GM21717 (cell line): ENCODE data around the gene CLIP4.
A peak's percentile ranks its signal among the peaks of the same experiment; 100 is the strongest.
"Not testable (repeated sequence)": the region's sequence is repeated elsewhere in the genome, so short reads cannot be mapped to it uniquely, and the experiment has no call there.

ENCODE experiments used
- ATAC-seq: cut with Tn5 transposase; IDR thresholded peaks from one replicate; pipeline ENCODE4 v1.9.1; 2021; ENCODE audit warnings: mild to moderate bottlenecking, moderate library complexity; ENCODE audit not compliant: unreplicated experiment

The CLIP4 gene

DNA sequence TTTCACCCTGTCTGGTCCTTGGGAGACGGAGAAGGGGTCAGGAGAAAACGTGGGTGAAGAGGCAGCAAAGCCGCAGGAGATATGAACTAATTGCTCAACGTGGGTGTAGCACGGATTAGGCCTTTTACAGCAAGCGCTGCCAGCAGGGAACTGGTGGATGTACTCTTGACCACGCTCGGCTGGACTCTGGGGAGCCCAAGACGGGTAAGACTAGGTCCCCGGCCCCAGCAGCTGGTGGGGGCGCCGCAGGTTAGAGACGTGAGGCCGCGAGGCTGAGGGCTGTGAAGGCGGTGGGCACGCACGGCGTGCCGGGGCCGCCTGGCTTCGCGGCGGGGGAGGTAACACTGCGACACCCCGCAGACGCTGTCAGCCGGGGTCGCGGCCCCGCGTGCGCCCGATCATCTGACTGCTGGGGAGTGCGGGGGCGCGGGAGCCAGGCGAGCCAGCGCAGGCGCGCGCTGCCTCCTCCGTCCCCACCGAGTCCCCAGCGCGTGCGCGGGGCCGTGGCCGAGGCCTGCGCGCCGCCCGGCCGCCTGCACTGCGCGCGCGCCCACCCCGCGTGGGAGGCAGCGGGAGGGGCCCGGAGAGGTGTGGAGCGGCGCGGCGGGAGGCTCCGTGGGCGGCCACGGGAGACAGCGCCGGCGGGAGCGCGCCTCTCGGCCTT is at the start of gene CLIP4:
Gene CLIP4, plus strand, starts transcription at position 470 of the 664 bp plus-strand sequence. CDS start 5,974 bp downstream, outside the sequence.
- peak; percentile 38 for ATAC-seq

DNA sequence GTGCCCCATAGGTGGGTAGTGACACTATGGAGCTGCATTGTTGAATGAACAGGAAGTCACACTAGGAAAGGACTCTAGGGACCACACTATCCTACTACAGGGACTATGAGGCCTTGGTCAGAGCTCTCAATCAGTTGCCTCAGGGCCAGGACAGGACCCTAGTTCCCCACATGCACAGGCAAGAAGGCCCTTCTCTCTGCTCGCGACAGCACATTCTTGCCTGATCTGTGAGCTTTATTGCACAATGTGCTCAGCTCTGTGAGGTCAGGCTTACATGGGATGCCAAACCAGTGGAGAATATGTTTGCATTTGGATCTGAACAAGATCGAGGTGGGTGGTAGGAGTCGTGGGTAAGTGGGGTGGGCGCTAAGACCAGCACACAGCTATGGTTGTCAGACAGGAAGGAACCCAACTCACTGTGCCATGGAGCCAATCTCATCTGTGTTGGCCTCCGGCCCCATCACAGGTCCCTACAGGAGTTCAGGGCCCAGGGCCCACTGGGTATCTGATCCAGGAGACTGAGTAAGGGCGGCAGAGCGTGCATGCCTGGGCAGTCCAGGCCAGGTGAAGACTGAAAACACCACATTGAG is 48.8 kb upstream of the CLIP4 start:
- no peak for ATAC-seq

DNA sequence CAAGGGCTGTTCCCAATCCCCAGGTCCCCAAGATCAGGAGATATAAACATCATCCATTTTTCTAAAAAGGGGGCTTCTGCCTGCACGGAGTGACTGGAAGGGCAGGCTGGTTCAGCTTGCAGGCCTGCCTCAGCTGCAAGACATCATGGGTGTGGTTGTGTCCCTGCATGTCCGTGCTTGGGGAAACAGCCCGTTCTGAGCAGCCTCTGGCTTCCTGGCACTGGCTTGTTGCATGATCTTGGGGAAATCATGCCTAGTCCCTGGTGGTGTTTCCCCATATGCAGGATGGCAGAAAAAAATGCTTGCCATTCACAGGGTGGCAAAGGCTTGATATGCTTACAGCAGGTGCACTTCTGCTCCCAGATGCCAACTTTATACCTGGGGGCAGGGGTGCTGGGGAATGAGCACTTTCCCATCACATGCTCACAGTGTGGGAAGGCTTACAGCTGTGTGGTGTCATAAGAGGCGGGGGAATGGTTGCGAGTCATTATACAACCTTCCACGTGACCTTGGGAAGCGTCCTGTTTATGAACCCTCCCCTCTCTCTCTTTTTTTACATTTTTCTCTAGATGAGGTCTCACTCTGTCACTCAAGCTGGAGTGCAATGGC is 48.1 kb upstream of the CLIP4 start:
- no peak for ATAC-seq

DNA sequence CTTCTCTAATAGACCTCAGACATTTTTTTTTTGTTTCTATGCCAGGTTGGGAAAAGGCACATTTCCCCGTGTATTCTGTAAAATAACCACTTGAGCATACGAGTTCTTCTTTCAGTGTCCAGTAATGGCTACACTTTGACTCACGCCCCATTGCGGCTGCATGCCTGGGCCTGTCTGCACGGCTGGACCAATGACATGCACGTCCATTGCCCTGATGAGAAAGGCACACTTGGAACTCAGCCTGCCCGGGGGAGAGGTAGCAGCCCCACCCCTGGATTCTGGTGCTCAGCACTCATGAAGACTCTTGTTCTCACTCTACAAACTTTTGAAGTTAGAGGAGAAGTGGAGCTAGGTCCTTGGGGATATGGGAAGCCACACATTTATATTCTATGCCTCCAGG is 46.7 kb upstream of the CLIP4 start:
- ATAC-seq = no peak

DNA sequence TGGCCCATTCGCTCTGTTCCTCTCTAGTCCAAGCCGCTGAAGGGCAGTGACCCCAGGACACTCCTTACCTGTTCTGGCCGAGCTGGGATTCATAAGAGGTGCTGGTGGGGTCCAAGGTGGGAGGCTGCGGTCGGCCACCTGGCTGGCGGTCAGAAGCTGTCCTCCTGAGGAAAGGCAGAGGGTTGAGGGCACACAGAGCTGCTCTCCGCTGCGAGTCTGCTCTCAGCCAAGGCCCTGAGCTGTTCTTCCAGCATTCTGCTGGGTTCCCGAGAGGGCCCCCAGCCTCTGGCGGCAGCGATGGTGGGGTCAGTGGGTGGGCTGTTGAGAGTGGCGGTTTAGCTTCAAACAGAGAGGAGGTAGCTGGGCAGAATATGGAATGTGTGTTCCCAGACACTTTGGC is 44.7 kb upstream of the CLIP4 start:
- ATAC-seq = no peak

DNA sequence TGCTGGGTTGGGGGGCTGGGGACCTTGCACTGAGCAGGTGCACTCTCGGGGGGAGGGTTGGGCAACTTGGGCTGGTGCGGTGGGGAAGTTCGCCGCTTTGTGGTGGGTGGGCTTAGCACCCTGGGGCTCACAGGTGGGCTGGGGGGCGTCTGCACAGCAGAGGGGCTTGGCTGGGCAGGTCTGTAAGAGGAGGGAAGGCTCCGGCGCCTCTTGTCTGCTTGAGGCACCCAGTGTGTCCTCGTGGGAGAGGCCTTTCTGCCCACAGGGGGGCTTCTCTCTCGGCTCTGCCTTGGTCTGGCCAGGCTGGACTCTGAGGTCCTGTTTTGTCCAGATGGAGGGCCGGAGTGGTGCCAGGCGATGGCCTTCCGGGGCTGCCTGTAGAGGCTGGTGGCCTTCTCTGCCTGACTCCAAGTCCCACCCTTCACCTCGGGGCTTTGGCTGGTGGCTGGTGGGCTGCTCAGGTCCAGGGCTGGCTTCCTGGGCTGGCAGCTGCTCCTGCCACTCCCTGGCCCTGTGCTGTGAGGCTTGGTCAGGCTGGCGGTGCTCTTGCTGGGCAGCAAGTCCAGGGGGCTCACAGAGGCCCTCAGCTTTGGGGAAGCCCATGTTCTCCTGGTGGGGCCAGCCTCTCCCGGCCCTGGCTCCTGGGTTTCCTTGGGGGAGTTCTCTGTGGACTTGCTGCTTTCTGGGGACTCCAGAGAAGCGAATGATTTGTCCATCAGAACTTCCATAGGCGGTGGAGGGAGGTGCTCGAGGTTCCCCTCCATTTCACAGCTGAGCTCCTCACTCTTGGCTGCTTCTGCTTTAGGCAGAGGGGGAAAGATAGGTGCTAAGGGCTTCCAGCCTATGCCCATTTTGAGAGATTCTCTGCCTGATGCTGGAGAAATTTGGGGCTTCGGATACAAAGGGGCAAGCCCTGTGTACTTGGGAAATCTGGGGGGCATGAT is 43.9 kb upstream of the CLIP4 start:
- ATAC-seq = no peak

DNA sequence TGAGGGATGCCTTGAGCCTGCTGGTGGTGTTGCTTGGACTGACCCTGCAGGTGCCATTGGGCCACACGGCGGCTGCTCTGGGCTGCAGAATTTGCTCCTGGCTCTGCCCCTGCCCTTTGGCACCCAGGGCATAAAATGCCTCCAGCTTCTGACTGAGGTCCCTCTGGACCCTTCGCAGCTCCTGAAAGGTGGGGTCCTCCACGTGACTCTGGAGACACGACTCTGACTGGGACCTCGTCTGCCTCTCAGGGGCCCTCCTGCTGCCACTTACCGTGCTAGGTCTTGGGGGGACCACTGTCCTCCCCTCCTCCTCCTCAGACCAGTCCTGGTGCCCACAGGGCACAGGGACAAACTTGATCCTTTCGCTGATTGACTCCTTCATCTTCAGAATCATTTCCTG is 43.0 kb upstream of the CLIP4 start:
- ATAC-seq = no peak

GRCh38 chr2:29072971-29073725 is 42.1 kb upstream of the CLIP4 start:
- no peak for ATAC-seq

DNA sequence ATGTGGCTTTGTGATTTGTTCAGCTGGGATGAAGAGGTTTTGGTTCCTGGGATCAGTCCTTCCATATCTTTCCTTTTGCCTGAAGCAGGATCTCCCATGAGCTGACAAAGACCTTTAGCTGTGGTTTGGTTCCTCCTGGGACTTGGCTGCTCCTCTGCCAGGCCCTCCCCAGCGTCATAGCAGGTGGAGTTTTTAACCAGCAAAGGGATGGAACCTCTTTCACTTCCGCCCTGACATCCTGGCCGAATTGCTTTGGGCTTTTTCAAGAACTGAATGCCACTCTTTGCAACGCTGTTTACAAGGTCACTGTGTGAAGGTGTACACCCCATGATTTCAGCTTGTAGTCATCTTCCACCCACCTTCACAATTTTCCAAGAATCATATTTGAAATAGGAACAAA is 41.3 kb upstream of the CLIP4 start:
- ATAC-seq = no peak

- no peak for ATAC-seq
Observed at GRCh38 chr2:29074411-29074810, 40.8 kb upstream of the CLIP4 start, which contains the start of gene PCARE. Gene PCARE, minus strand, starts transcription at chr2:29074523. Its CDS starts 262 bp downstream, at chr2:29074261.

GRCh38 chr2:29075894-29076705 is 39.1 kb upstream of the CLIP4 start:
- ATAC-seq = no peak

DNA sequence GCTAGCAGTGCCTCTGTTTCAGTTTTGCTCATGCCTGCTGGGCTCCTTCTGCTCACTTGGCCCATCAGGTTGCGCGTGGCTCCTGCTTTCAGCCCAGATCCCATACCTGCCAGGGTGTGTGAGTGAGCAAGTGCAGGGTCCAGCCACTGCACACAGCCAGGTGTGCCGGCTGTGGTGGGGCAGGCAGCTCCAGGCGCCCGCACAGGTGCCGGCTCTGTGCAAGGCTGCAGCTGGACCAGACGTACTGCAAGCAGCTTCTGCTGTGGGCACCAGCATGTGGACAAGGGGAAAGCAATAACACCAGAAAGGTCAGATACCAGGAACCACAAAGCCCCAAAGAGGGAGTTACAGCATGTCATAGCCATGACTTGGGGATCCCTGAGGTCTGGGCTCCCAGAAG is 35.3 kb upstream of the CLIP4 start:
- ATAC-seq = no peak

GRCh38 chr2:29080886-29081743 is 34.1 kb upstream of the CLIP4 start:
- ATAC-seq = no peak

DNA sequence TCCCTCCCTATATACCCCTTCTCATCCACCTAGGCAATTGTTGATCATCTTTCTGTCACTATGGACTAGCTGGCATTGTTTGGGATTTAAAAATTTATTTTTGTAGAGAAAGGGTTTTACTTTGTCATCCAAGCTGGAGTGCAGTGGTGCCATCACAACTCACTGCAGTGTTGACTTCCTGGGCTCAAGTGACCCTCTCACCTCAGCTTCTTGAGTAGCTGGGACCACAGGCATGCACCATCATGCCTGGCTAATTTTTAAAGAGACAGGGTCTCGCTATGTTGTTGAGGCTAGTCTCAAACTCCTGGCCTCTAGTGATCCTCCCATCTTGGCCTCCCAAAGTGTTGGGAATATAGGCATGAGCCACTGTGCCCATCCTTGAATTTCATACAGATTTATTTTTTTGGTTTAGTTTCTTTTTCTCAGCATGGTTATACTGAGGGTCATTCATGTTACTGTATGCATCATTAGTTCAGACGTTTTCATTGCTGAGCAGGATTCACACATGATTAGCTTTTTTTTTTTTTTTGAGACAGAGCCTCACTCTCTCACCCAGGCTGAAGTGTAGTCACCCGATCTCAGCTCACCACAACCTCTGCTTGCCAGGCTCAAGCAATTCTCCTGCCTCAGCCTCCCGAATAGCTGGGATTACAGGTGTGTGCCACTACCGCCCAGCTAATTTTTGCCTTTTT is 32.3 kb upstream of the CLIP4 start:
- no peak for ATAC-seq

- ATAC-seq = no peak
Observed at GRCh38 chr2:29084554-29084953, 30.7 kb upstream of the CLIP4 start.

GRCh38 chr2:29090311-29090710 is 24.9 kb upstream of the CLIP4 start:
- ATAC-seq = not testable (repeated sequence)

DNA sequence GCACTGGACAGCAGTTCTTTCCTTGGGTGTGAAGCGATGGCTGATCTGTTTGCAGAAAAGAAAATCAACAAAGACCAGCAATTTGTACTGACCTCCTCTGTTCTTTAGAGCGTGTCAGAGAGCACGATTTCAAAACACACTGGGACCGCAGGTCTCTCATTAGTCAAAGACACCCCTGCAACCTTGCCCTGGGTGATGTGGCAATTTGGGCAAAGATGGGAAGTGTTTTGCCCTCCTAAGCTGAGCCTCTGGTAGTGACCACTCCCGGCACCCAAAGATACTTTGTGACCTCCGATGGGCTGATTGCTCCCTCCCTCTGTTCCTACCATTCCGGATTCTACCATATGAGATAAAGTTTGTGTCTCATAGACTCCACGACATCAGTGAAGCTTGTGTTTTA is 18.2 kb upstream of the CLIP4 start:
- ATAC-seq = no peak

- ATAC-seq = no peak
Observed at GRCh38 chr2:29097569-29097968, 17.6 kb upstream of the CLIP4 start.
